HEK293 (cell line): ENCODE results near the gene CCSER1.

Experiments used
- CTCF ChIA-PET: fragments of 350-600 bp; formaldehyde crosslinking; extraction: SDS; loops from one replicate; lab custom pipeline; 2021; ENCODE audit warnings: antibody characterized with exemption; lab: Yijun Ruan, JAX
- POLR2A ChIA-PET: fragments of 300-600 bp; formaldehyde crosslinking; extraction: SDS; loops from one replicate; lab custom pipeline; 2020; ENCODE audit warnings: antibody characterized with exemption, inconsistent platforms; lab: Yijun Ruan, JAX
- H3K27ac ChIP-seq: fragments of 200-500 bp; sonication (Bioruptor generic); 2 replicates; pipeline ENCODE4 v1.5.1; 2014; ENCODE audit warnings: low read depth, low read length, control low read depth, inconsistent platforms; ENCODE audit errors: extremely low read depth
- H3K36me3 ChIP-seq, 2 experiments: fragments of 200-500 bp in 1 of 2; sonication (Bioruptor generic) in 1 of 2; 1 replicate in 1 of 2; 2 replicates in 1 of 2; pipeline ENCODE4 v1.5.1; 2014 to 2017; ENCODE audit warnings: inconsistent platforms in 2 of 2, low read length in 2 of 2; ENCODE audit not compliant: control insufficient read depth in 2 of 2, insufficient read depth in 1 of 2
- H3K4me1 ChIP-seq: fragments of 200-500 bp; sonication (Bioruptor generic); 2 replicates; pipeline ENCODE4 v1.5.1; 2014; ENCODE audit warnings: mild to moderate bottlenecking, low read length, inconsistent platforms; ENCODE audit not compliant: control insufficient read depth, insufficient read depth
- H3K4me3 ChIP-seq: 2 replicates; pipeline ENCODE4 v1.5.1; 2011; ENCODE audit warnings: low read depth, mild to moderate bottlenecking, control low read depth, low read length, moderate library complexity
- H3K9me3 ChIP-seq: fragments of 200-500 bp; sonication (Bioruptor generic); 2 replicates; pipeline ENCODE4 v1.5.1; 2014; ENCODE audit warnings: low read depth, low read length, inconsistent platforms; ENCODE audit not compliant: control insufficient read depth, insufficient read depth
- IKZF3 ChIP-seq: fragments of 450-650 bp; IDR thresholded peaks from 2 replicates; pipeline ENCODE4 v1.5.0; 2018; ENCODE audit warnings: missing biosample characterization, mild to moderate bottlenecking, missing genetic modification characterization, moderate library complexity
- MEIS1 ChIP-seq: sonication (generic); formaldehyde crosslinking; IDR thresholded peaks from 2 replicates; pipeline ENCODE4 v1.8.1; 2022; ENCODE audit warnings: missing genetic modification reagents, mild to moderate bottlenecking, borderline replicate concordance
- SCRT2 ChIP-seq: fragments of 450-650 bp; formaldehyde crosslinking; IDR thresholded peaks from 2 replicates; pipeline ENCODE4 v1.5.1; 2016; ENCODE audit warnings: missing biosample characterization, missing genetic modification characterization
- SETDB1 ChIP-seq: IDR thresholded peaks from one replicate; pipeline ENCODE4 v1.6.1; 2017; ENCODE audit warnings: mild to moderate bottlenecking, low read length, moderate library complexity, mixed read lengths; ENCODE audit not compliant: insufficient read length
- ZFHX2 ChIP-seq: fragments of 450-650 bp; formaldehyde crosslinking; conservative IDR thresholded peaks from 2 replicates; pipeline ENCODE4 v1.5.1; 2016; ENCODE audit warnings: missing biosample characterization, missing genetic modification characterization
- ZFP3 ChIP-seq: fragments of 450-650 bp; formaldehyde crosslinking; IDR thresholded peaks from 2 replicates; pipeline ENCODE4 v1.5.1; 2016; ENCODE audit warnings: low read depth, missing biosample characterization, missing genetic modification characterization
- ZNF146 ChIP-seq: fragments of 450-650 bp; formaldehyde crosslinking; IDR thresholded peaks from 2 replicates; pipeline ENCODE4 v1.5.1; 2016; ENCODE audit warnings: missing biosample characterization, missing genetic modification characterization
- ZNF174 ChIP-seq: fragments of 450-650 bp; formaldehyde crosslinking; IDR thresholded peaks from 2 replicates; pipeline ENCODE4 v1.5.0; 2017; ENCODE audit warnings: missing biosample characterization, mild to moderate bottlenecking, missing genetic modification characterization
- ZNF211 ChIP-seq: fragments of 450-650 bp; formaldehyde crosslinking; IDR thresholded peaks from 2 replicates; pipeline ENCODE4 v1.5.1; 2016; ENCODE audit warnings: low read depth, missing biosample characterization, missing genetic modification characterization
- ZNF366 ChIP-seq: fragments of 450-650 bp; formaldehyde crosslinking; conservative IDR thresholded peaks from 2 replicates; pipeline ENCODE4 v1.5.1; 2016; ENCODE audit warnings: missing biosample characterization, missing genetic modification characterization
- ZNF398 ChIP-seq: fragments of 450-650 bp; formaldehyde crosslinking; IDR thresholded peaks from 2 replicates; pipeline ENCODE4 v1.5.1; 2017; ENCODE audit warnings: missing biosample characterization, missing genetic modification characterization
- ZNF510 ChIP-seq: fragments of 450-650 bp; formaldehyde crosslinking; IDR thresholded peaks from 2 replicates; pipeline ENCODE4 v1.5.1; 2018; ENCODE audit warnings: mild to moderate bottlenecking, missing genetic modification characterization, missing biosample characterization; ENCODE audit not compliant: insufficient replicate concordance
- ZNF521 ChIP-seq: fragments of 450-650 bp; formaldehyde crosslinking; IDR thresholded peaks from 2 replicates; pipeline ENCODE4 v1.5.1; 2017; ENCODE audit warnings: missing biosample characterization, mild to moderate bottlenecking, missing genetic modification characterization
- ZNF600 ChIP-seq: fragments of 450-650 bp; formaldehyde crosslinking; IDR thresholded peaks from 2 replicates; pipeline ENCODE4 v1.5.1; 2016; ENCODE audit warnings: missing biosample characterization, missing genetic modification characterization
- ZNF791 ChIP-seq: fragments of 450-650 bp; formaldehyde crosslinking; IDR thresholded peaks from 2 replicates; pipeline ENCODE4 v1.5.1; 2016; ENCODE audit warnings: missing biosample characterization, missing genetic modification characterization
- ZSCAN5A ChIP-seq: fragments of 450-650 bp; formaldehyde crosslinking; IDR thresholded peaks from 2 replicates; pipeline ENCODE4 v1.5.1; 2016; ENCODE audit warnings: missing biosample characterization, missing genetic modification characterization
- TF ChIP-seq, protein P1 (sequence below): fragments of 450-650 bp; formaldehyde crosslinking; IDR thresholded peaks from 2 replicates; pipeline ENCODE4 v1.5.1; 2016; ENCODE audit warnings: missing biosample characterization, missing genetic modification characterization, low read depth

CCSER1 gene

DNA sequence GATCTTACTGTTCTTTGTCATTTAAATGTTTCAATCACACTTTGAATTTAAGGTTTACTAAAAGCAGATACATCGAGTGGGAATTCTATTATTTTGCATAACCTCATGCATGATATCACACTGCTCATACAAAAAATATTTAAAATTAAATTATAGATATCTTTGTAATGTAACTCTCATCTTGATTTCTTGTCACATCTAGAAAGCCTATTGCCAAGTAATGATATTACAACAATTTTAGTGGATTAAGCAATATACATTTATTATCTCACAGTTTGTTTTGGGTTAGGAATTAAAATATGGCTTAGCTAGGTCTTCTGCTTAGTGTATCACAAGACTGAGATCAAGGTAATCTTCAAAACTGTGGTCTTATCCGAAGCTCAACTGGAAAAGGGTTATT, 865.0 kb downstream of the CCSER1 start (continued):
- TF ChIP-seq, protein P1, sequence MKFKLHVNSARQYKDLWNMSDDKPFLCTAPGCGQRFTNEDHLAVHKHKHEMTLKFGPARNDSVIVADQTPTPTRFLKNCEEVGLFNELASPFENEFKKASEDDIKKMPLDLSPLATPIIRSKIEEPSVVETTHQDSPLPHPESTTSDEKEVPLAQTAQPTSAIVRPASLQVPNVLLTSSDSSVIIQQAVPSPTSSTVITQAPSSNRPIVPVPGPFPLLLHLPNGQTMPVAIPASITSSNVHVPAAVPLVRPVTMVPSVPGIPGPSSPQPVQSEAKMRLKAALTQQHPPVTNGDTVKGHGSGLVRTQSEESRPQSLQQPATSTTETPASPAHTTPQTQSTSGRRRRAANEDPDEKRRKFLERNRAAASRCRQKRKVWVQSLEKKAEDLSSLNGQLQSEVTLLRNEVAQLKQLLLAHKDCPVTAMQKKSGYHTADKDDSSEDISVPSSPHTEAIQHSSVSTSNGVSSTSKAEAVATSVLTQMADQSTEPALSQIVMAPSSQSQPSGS (tag by site-specific recombination) = no peak
- no peak for TF ChIP-seq ZFHX2 (tag by site-specific recombination)

DNA sequence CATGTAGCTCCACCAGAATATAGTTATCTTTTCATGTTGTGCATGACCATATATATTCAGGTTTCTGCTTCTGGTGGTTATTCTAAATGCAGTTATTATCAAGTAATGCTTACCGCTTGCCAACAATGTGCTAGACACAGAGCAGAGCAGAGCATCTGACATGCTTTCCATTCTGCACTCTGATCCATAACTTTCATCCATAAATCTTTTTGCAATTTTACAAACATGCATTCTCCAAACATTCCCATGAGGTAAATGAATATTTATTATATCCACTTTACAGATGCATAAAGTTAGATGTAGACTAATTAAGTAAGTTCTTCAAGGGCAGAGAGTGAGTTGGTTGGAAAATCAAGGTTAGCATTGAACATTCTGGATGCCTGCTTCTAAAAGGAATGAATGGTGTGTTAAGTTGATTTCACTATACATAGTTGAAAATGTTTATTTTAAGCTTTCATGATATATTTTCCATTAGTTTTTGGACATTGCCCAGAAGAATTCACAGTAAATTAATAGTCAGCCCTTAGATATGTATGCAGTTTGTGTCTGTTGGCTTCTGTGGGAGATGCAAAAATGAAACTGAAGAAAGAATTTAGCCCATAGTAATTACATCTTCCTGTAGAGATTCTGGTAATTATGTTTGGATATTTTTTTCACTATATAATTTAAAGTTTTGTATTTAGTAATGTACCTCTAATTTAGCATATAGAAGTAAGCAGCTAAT, 867.8 kb downstream of the CCSER1 start:
- Histone ChIP-seq H3K9me3 (no peaks in the 10 kb centered on the region), H3K4me1 (no peaks in the 10 kb centered on the region), H3K27ac (no peak overlapping the region), H3K36me3 (no peaks in the 10 kb centered on the region), H3K4me3 (no peak overlapping the region)
- ChIA-PET CTCF (interaction anchor here (0.7 kb wide), 1 partner anchor 189 kb away, joined by 3 read pairs; no protein-coding TSS in a partner anchor), POLR2A (no interaction called here)
- TF ChIP-seq ZSCAN5A (tag by site-specific recombination) = no peak

DNA sequence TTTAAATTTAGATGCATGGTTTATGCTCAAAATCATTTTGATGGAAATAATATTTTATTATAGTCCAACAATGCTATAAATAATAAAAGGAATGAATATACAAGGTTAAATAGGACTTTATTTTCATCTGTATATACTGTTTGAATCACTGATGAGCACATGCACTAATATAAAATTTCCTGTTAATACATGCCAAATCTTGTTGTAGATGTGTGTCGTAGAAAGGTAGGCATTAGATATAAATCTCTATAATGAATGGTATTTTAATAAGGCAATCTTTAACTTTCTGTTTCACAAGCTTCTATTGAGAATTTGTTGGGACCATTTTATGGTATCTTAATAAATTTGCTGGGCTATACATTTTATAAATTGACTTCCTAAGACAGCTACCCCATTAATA, 868.8 kb downstream of the CCSER1 start:
- no peak for TF ChIP-seq ZNF521 (tag by site-specific recombination)
- no peak for TF ChIP-seq SETDB1
- TF ChIP-seq ZNF510 (tag by site-specific recombination) = no peak
- no peak for TF ChIP-seq IKZF3 (tag by site-specific recombination)
- TF ChIP-seq ZNF366 = no peak
- no peak for TF ChIP-seq ZNF791 (tag by site-specific recombination)
- no peak for TF ChIP-seq ZNF174 (tag by site-specific recombination)
- TF ChIP-seq ZFP3 (tag by site-specific recombination) = no peak
- no peak for TF ChIP-seq ZNF398 (tag by site-specific recombination)
- no peak for TF ChIP-seq ZNF600
- TF ChIP-seq MEIS1 (CRISPR knock-in tag) = no peak
- TF ChIP-seq ZNF146 (tag by site-specific recombination) = no peak
- TF ChIP-seq SCRT2 (tag by site-specific recombination) = no peak
- no peak for TF ChIP-seq ZNF211 (tag by site-specific recombination)
- CTCF ChIA-PET = no interaction called here

More for the DNA sequence above, 868.8 kb downstream of the CCSER1 start:
- Histone ChIP-seq H3K36me3 (no peaks in the 10 kb centered on the region), H3K27ac (no peak overlapping the region), H3K4me3 (no peak overlapping the region), H3K9me3 (no peaks in the 10 kb centered on the region), H3K4me1 (no peaks in the 10 kb centered on the region)
- POLR2A ChIA-PET = no interaction called here
